GM18951 (cell line): ENCODE measurements around the gene OR1K1.
"Not testable (repeated sequence)": the region's sequence is repeated elsewhere in the genome, so short reads cannot be mapped to it uniquely, and the experiment has no call there.

ENCODE experiments used
- POLR2A ChIP-seq: IDR thresholded peaks from 4 replicates; pipeline ENCODE4 v1.6.1; 2011; ENCODE audit warnings: mild to moderate bottlenecking; ENCODE audit not compliant: insufficient read length, insufficient read depth; ENCODE audit errors: extremely low read depth
- in situ Hi-C: fragments of 300-500 bp; cut with MboI; formaldehyde crosslinking; loops from one replicate; pipeline ENCODE4 v1.12.0; 2022; ENCODE audit warnings: low sequenced_read_pairs, mixed read lengths, inconsistent platforms; ENCODE audit not compliant: unreplicated experiment

OR1K1 gene

DNA sequence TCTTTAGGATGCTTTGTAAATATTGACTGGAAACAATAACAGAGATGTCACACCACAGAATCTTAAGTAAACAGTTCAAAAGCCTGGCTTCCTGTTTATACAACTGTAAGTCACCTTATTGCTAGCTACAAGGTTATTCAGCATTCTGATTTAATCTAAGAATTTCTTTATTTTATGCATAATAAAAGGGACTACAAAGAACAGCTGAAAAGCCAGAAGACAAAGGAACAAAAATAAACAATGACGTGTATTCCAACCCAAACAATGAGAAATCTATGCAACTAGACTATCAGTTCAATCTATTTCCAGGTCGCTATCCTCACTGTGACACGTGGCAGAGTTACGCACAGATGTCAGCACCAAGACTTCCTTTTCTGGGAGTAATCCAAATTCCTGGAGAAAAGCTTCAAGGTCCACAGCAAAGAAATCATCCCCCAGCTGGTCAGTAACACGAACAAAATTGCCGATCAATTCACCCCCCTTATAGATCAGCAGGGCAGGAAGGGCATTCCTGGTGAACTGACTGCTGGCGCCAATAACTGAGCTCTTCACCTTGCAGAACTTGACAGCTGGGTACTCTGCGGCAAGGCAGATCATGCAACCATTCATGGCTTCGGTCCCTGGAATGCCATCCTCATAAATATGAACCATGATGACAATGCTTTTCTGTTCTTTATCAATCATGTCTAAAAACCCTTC lies 20.0 kb downstream of the OR1K1 start:
- in situ Hi-C loops: loop anchor here (25.0 kb wide), 1 partner anchor 708 kb away; no protein-coding TSS in a partner anchor
- TF ChIP-seq POLR2A: no peak

DNA sequence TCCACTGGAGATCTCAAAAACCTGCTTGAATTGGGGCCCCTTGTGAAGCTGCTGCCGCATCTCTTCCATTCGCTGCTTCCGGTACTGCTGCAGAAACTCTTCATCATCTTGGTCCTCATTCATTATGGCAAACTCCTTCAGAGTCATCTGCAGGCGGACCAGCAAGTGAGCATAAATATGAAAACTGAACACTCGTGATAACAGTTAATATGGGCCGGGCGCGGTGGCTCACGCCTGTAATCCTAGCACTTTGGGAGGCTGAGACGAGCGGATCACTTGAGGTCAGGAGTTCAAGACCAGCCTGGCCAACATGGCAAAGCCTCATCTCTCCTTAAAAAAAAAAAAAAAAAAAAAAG lies 20.5 kb downstream of the OR1K1 start:
- TF ChIP-seq POLR2A: no peak
- in situ Hi-C loops: loop anchor here (25.0 kb wide), 1 partner anchor 708 kb away; no protein-coding TSS in a partner anchor

GRCh38 chr9:122821278-122821943 lies 21.5 kb downstream of the OR1K1 start:
- TF ChIP-seq POLR2A: no peak
- in situ Hi-C loops: loop anchor here (25.0 kb wide), 1 partner anchor 709 kb away; no protein-coding TSS in a partner anchor

DNA sequence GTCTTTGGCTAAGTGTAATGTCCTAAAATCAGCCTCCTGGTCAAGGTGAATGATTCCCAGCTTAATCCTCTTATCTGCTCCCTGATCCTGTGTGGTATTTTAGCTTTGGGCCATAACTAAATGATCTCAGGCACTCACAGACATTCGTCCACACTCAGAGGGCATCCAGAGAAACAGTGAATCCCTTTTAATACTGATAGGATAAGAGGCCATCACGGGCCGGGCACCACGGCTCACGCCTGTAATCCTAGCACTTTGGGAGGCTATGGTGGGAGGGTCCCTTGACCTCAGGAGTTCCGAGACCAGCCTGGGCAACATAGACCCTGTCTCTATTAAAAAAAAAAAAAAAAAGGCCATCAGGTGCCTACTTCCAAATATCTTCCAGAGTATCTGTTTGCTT lies 22.1 kb downstream of the OR1K1 start:
- in situ Hi-C loops: loop anchor here (25.0 kb wide), 1 partner anchor 710 kb away; no protein-coding TSS in a partner anchor

DNA sequence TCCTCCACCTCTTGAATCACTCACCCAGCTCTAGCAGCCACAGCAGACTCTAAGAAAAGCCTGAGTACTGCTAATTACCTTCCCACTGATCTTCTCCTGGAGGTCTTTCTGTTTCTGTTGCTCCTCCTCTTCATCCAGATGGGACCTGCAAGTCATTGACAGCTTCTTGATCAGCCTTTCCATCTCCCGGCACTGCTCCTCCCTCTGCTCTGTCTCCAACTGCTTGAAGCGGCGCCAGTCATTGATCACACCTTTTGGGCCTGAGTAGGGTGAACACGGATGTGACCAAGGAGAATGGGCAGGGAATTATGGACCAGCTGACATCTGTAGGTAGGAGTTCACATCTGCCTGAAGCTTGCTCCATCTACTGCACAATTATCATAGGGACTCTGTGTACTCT lies 23.0 kb downstream of the OR1K1 start:
- no peak for TF ChIP-seq POLR2A
- in situ Hi-C loops: loop anchor here (25.0 kb wide), 1 partner anchor 711 kb away; no protein-coding TSS in a partner anchor

More for the DNA sequence above, 22.1 kb downstream of the OR1K1 start:
- TF ChIP-seq POLR2A: no peak

- TF ChIP-seq POLR2A: no peak
- in situ Hi-C loops: no loop called here
These were observed 27.8 kb downstream of the OR1K1 start for GRCh38 chr9:122827761-122828093.

DNA sequence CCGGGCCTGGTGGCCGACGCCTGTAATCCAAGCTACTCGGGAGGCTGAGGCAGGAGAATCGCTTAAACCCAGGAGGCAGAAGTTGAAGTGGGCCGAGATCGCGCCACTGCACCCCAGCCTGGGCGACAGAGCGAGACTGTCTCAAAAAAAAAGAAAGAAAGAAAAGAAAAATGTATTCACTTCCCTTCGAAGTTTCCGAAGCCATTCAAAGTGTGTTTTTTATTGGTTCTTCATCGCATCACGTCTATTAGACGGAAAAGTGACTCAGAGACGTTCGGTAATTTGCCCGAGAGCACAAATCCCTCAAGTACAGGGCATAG lies 29.0 kb downstream of the OR1K1 start:
- in situ Hi-C loops: not testable (repeated sequence)

DNA sequence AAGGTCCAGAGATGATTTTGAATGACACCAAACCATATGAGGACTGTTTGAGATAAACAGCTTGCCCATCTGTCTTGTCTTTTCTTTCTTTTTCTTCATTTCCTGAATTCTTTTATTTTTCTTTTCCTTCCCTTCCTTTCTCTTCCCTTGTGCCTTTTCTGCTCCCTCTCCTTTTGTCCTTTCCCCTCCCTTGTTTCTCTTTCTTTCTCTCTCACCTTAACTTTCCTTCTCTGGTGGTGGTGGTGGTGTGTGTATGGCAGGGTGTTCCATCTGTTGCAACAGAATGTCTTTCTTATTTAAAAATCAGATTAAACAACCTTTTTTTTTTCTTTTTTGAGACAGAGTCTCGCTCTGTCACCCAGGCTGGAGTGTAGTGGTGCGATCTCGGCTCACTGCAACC lies 32.3 kb downstream of the OR1K1 start:
- in situ Hi-C loops: no loop called here
- no peak for TF ChIP-seq POLR2A

DNA sequence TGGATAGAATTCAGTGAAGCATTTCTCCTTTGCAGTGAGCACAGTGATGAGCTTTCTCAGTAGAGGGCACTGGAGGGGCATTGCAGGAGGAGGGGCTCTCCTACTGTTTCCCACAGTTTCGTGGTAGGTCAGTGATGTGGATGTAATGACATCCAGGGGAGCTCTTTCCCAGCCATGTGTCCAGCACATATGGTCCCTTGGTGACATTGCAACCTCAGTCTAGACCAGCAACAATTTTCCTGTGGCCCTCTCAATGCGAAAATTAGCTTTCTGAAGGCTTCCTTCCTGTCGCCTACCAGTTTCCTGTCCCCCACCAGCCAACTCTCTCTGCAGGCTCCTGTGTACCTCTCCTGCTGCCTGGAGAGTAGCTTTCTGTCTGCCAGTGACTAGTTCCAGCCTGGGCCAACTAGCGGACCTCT lies 35.4 kb downstream of the OR1K1 start:
- no peak for TF ChIP-seq POLR2A

DNA sequence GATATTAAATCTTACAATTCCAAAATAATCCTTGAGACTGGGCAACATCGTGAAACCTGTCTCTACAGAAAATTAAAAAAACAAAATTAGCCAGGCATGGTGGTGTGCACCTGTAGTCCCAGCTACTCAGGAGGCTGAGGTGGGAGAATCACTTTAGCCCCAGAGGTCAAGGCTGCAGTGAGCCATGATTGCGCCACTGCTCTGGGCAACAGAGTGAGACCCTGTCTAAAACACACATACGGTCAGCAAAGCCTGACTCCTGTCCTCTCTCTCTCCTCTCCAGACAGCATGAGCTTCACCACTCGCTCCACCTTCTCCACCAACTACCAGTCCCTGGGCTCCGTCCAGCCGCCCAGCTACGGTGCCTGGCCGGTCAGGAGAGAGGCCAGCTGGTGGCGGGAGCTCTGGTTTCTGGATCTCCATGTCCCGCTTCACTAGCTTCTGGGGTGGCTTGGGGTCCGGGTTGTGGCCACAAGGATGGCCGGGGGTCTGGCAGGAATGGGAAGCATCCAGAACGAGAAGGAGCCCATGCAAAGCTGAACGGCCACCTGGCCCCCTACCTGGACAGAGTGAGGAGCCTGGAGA lies 37.4 kb downstream of the OR1K1 start:
- in situ Hi-C loops: no loop called here
- TF ChIP-seq POLR2A: no peak

More for the DNA sequence above, 35.4 kb downstream of the OR1K1 start:
- in situ Hi-C loops: no loop called here

GRCh38 chr9:122838441-122838840 lies 38.5 kb downstream of the OR1K1 start:
- in situ Hi-C loops: not testable (repeated sequence)

- in situ Hi-C loops: no loop called here
- TF ChIP-seq POLR2A: no peak
These were observed 41.6 kb downstream of the OR1K1 start for GRCh38 chr9:122841501-122841900.

DNA sequence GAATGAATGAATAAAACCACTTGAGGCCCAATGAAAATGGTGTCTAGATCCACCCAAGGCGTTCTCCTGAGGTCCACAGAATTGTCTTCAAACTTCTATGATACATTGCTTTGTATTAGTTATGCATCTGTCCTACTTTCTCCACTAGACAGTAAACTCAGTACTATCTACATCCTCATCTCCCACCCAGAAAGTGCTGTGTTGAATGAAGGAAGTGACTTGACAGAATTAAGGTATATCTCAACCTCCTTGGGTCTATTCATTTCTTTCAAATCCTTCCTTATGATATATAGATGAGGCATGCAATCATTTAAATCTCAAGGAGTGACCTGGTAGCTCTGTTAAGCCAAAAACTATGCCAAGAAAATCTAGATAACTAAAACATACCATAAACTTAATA lies 44.2 kb downstream of the OR1K1 start:
- in situ Hi-C loops: no loop called here
- TF ChIP-seq POLR2A: no peak

DNA sequence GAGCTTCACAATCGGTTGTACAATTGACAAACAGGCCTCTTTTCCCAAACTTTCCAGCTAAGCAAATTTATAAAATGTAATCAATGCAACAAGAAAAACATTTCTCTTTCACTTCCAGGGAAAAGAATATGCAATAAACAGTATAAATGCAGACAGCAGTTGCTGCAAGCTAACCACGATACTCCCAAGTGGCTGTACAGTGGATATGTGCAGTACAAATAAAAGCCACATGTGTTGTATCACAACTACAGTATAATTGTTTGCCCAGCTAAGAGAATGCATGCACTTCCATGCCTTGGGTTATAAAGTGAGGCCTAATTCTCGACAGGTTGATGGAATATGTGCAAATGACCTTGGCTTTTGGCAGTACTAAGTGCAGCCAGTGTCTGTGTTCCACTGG lies 45.2 kb downstream of the OR1K1 start:
- TF ChIP-seq POLR2A: no peak
- in situ Hi-C loops: no loop called here

- no peak for TF ChIP-seq POLR2A
- in situ Hi-C loops: no loop called here
These were observed 46.5 kb downstream of the OR1K1 start for GRCh38 chr9:122846371-122846940.
